ENCODE data around the gene SYT15. TPM values are rescaled to one million over a fixed set of nuclear protein-coding genes. Genes with fewer than 3 reads are reported as not detected.

The SYT15 gene
- total RNA-seq, 4 donors from 2014 or later: 0.32 to 0.80 (median 0.39) TPM

GRCh38 chr10:46546591-46547540 lies 32.1 kb upstream of the SYT15 start:
- TF ChIP-seq EP300 (IDR thresholded peaks at IDR 0.05; ENCODE audit: low read depth) (no peak), CTCF (IDR thresholded peaks at IDR 0.05) (no peak), POLR2AphosphoS5 (IDR thresholded peaks at IDR 0.05) (no peak), POLR2A (IDR thresholded peaks at IDR 0.05) (no peak)
- in situ Hi-C loops (cut with MboI; ENCODE audit: low pct_ligation_motif_present in 1 of 4, low pct_unique_long_range_greater_than_20kb in 1 of 4, low sequenced_read_pairs in 3 of 4): no loop called here
- peaks cover 0 to 11% (median 5%) of the 10 kb centered on the region in 4 donors for H3K4me1 ChIP-seq
- no peaks in the 10 kb centered on the region for H3K9me3 ChIP-seq
- DNase-seq: peak; percentile 10
- H3K4me3 ChIP-seq: no peak overlapping the region
- intact Hi-C loops (cut with DNase I; ENCODE audit: low total_unique reads): no loop called here
- no peaks in the 10 kb centered on the region for H3K36me3 ChIP-seq
- no peak overlapping the region for H3K27ac ChIP-seq
- H3K27me3 ChIP-seq: no peaks in the 10 kb centered on the region
- WGBS, 2 donors (ENCODE audit: low coverage in 1 of 2): 67 to 69% methylated on average over 4 to 11 of the region's 11 CpGs

- peak; percentile 7 for DNase-seq
- in situ Hi-C loops (cut with MboI; ENCODE audit: low pct_ligation_motif_present in 1 of 4, low pct_unique_long_range_greater_than_20kb in 1 of 4, low sequenced_read_pairs in 3 of 4) (no loop called here), intact Hi-C loops (cut with DNase I; ENCODE audit: low total_unique reads) (no loop called here)
- Histone ChIP-seq H3K4me3 (no peak overlapping the region), H3K27ac (no peak overlapping the region), H3K9me3 (no peaks in the 10 kb centered on the region), H3K4me1 (peaks cover 0 to 11% (median 4%) of the 10 kb centered on the region in 4 donors), H3K36me3 (no peaks in the 10 kb centered on the region), H3K27me3 (no peaks in the 10 kb centered on the region)
- 68 to 69% methylated on average over 7 to 11 of the region's 11 CpGs for WGBS, 2 donors (ENCODE audit: low coverage in 1 of 2)
- TF ChIP-seq POLR2AphosphoS5 (IDR thresholded peaks at IDR 0.05): no peak
- no peak for TF ChIP-seq EP300 (IDR thresholded peaks at IDR 0.05; ENCODE audit: low read depth)
- no peak for TF ChIP-seq POLR2A (IDR thresholded peaks at IDR 0.05)
- TF ChIP-seq CTCF (IDR thresholded peaks at IDR 0.05): no peak
Measured at GRCh38 chr10:46547541-46548497, 31.1 kb upstream of the SYT15 start.

DNA sequence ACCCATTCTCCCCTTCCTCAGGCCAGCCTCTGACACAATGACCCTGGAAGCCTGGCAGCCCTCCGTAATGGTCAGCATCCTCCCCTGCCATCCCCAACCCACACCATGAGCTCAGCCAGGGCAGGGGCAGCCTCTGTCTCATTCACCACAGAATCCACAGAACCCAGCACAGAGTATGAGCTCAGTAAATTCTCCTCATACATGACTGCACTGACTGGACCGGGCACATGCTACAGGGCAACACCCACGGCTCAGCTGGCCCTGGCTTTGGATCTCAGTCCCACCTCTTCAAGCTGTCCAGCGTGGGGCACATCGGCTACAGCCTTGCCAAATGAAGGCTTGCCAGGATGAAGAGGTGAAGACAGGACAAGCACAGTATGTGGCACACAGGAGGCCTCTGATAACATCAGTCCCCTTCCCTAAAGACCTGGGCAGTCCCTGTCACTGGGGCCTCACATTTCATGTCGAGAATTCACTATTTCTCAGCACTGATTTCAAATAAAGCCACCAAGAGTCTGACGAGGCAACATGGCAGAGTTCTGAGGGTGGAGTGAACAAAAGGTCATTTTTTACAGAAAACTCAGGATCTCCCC lies 30.3 kb upstream of the SYT15 start:
- 54 to 74% methylated on average over 2 to 7 of the region's 7 CpGs for WGBS, 2 donors (ENCODE audit: low coverage in 1 of 2)
- TF ChIP-seq CTCF (IDR thresholded peaks at IDR 0.05) (no peak), POLR2AphosphoS5 (IDR thresholded peaks at IDR 0.05) (no peak), EP300 (IDR thresholded peaks at IDR 0.05; ENCODE audit: low read depth) (no peak), POLR2A (IDR thresholded peaks at IDR 0.05) (no peak)
- Histone ChIP-seq H3K27ac (no peak overlapping the region), H3K9me3 (no peaks in the 10 kb centered on the region), H3K4me1 (peaks cover 0 to 11% (median 7%) of the 10 kb centered on the region in 4 donors), H3K4me3 (no peak overlapping the region), H3K27me3 (no peaks in the 10 kb centered on the region), H3K36me3 (no peaks in the 10 kb centered on the region)
- in situ Hi-C loops (cut with MboI; ENCODE audit: low pct_ligation_motif_present in 1 of 4, low pct_unique_long_range_greater_than_20kb in 1 of 4, low sequenced_read_pairs in 3 of 4): no loop called here
- intact Hi-C loops (cut with DNase I; ENCODE audit: low total_unique reads): no loop called here
- peak; percentile 10 for DNase-seq
